Peyer's patch (tissue), 4 donors: ENCODE measurements around the gene CRIP2. TPM values are rescaled to one million over a fixed set of nuclear protein-coding genes. Genes with fewer than 3 reads are reported as not detected.

Experiments used
- DNase-seq, 3 donors: peaks; one replicate each; pipeline ENCODE4 v3.0.0-alpha.2; 2017 to 2019
- H3K27ac ChIP-seq, 4 donors: fragments of 200-600 bp; sonication (generic); one replicate each; pipeline ENCODE4 v1.5.1; 2016 to 2019
- H3K27me3 ChIP-seq, 2 donors: fragments of 200-600 bp; sonication (generic); one replicate each; pipeline ENCODE4 v1.5.1; 2019
- H3K36me3 ChIP-seq, 3 donors: fragments of 200-600 bp; sonication (generic); one replicate each; pipeline ENCODE4 v1.5.1; 2016 to 2019
- H3K4me1 ChIP-seq, 4 donors: fragments of 200-600 bp; sonication (generic); one replicate each; pipeline ENCODE4 v1.5.1; 2016 to 2019
- H3K4me3 ChIP-seq, 4 donors: fragments of 200-600 bp; sonication (generic); 1 replicate in 3 of 4; 2 replicates in 1 of 4; pipeline ENCODE4 v1.5.1; 2016 to 2019; ENCODE audit warnings: mild to moderate bottlenecking in 1 of 4
- H3K9me3 ChIP-seq, 4 donors: fragments of 200-600 bp; sonication (generic); one replicate each; pipeline ENCODE4 v1.5.1; 2016 to 2019; ENCODE audit warnings: mild to moderate bottlenecking in 1 of 4
- POLR2A ChIP-seq, 2 donors: fragments of 450-650 bp; IDR thresholded peaks; one replicate each; pipeline ENCODE4 v1.5.1; 2017; ENCODE audit warnings: antibody characterized with exemption in 2 of 2, mild to moderate bottlenecking in 2 of 2, moderate library complexity in 2 of 2
- total RNA-seq, 4 donors: library from RNA; depleted of rRNA; stranded (reverse); fragments of >200 nt; gene quantifications; one replicate each; pipeline ENCODE4 v1.1.0, GENCODE V29; 2016
- TF ChIP-seq, protein P1 (sequence below), 6 experiments: fragments of 450-650 bp in 4 of 6; fragments of 200-600 bp in 2 of 6; sonication (generic) in 1 of 6; IDR thresholded peaks; one replicate each; pipeline ENCODE4 v1.5.1; 2017 to 2019; ENCODE audit warnings: antibody characterized with exemption in 6 of 6, mild to moderate bottlenecking in 3 of 6, moderate library complexity in 1 of 6

The CRIP2 gene
- total RNA-seq, 4 donors from 2014 or later: 20.8 to 69.3 (median 41.9) TPM

DNA sequence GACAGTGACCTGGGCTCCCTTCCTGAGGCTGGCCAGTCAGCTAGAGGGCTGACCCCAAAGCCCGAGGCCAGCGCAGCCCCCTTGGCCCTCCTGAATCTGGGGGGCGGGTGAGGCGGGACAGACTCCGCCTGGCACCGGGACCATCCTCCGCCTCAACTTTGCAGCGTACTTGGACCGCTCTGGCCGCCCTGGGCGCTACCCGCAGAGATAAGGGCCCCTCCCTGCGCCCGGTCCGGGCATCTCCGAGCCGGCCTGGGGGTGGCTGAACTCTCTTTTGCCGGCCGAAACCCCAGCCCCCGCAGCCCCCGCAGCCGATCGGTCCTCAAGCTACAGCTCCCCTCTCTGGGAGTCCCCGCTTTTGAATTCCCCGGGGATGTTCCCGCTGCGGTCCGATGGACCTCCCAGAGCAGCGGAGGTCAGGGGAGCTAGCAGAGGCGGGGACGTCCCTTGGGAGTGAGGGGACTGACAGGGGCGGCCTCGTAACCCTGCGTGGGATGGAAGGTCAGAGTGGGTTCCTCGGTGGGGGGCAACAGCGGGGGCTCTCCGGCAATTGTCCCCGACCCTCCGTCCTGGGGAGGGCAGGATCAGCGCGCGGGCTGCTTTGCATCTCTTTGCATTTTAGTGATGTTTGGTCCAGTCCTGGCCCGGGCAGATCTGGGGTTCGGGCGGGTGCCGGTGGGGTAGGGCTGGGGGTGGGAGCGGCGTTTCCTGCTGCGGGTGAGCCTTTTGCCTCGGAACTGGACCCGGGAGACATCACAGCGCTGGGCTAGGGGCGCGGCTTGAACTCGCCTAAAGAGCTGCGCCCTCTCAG lies 11.7 kb downstream of the CRIP2 start, which contains the start of gene CRIP1:
TSS of gene CRIP1 (plus strand) at position 724 of the 811 bp plus-strand sequence. CDS start 374 bp downstream, outside the sequence.
- Histone ChIP-seq H3K27me3 (no peaks in the 10 kb centered on the region), H3K27ac (peak within 1 kb of the TSS; percentile 87 to 99 (median 92)), H3K36me3 (peaks cover 0 to 8% (median 0%) of the 10 kb centered on the region in 3 donors), H3K9me3 (no peaks in the 10 kb centered on the region), H3K4me1 (peaks cover 16 to 80% (median 44%) of the 10 kb centered on the region in 4 donors), H3K4me3 (peak within 1 kb of the TSS; percentile 60 to 74 (median 60))
- peak; percentile 43 to 81 (median 75) for DNase-seq
- TF ChIP-seq, protein P1, sequence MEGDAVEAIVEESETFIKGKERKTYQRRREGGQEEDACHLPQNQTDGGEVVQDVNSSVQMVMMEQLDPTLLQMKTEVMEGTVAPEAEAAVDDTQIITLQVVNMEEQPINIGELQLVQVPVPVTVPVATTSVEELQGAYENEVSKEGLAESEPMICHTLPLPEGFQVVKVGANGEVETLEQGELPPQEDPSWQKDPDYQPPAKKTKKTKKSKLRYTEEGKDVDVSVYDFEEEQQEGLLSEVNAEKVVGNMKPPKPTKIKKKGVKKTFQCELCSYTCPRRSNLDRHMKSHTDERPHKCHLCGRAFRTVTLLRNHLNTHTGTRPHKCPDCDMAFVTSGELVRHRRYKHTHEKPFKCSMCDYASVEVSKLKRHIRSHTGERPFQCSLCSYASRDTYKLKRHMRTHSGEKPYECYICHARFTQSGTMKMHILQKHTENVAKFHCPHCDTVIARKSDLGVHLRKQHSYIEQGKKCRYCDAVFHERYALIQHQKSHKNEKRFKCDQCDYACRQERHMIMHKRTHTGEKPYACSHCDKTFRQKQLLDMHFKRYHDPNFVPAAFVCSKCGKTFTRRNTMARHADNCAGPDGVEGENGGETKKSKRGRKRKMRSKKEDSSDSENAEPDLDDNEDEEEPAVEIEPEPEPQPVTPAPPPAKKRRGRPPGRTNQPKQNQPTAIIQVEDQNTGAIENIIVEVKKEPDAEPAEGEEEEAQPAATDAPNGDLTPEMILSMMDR (IDR thresholded peaks at IDR 0.05): no peak
- no peak for TF ChIP-seq POLR2A (IDR thresholded peaks at IDR 0.05)

- Histone ChIP-seq H3K9me3 (no peaks in the 10 kb centered on the region), H3K4me1 (peaks cover 13 to 81% (median 41%) of the 10 kb centered on the region in 4 donors), H3K4me3 (peak overlapping the region; percentile 60 to 74 (median 60)), H3K27me3 (no peaks in the 10 kb centered on the region), H3K27ac (peak overlapping the region; percentile 87 to 99 (median 92)), H3K36me3 (peaks cover 0 to 8% (median 0%) of the 10 kb centered on the region in 3 donors)
- DNase-seq: peak; percentile 75 to 92 (median 91)
- TF ChIP-seq, protein P1 (IDR thresholded peaks at IDR 0.05): no peak
- peak; percentile 57 to 59 for TF ChIP-seq POLR2A (IDR thresholded peaks at IDR 0.05)
Observed at GRCh38 chr14:105486974-105487448, 12.4 kb downstream of the CRIP2 start.

GRCh38 chr14:105487449-105487985 lies 12.9 kb downstream of the CRIP2 start:
- peak; percentile 74 to 89 (median 81) for DNase-seq

DNA sequence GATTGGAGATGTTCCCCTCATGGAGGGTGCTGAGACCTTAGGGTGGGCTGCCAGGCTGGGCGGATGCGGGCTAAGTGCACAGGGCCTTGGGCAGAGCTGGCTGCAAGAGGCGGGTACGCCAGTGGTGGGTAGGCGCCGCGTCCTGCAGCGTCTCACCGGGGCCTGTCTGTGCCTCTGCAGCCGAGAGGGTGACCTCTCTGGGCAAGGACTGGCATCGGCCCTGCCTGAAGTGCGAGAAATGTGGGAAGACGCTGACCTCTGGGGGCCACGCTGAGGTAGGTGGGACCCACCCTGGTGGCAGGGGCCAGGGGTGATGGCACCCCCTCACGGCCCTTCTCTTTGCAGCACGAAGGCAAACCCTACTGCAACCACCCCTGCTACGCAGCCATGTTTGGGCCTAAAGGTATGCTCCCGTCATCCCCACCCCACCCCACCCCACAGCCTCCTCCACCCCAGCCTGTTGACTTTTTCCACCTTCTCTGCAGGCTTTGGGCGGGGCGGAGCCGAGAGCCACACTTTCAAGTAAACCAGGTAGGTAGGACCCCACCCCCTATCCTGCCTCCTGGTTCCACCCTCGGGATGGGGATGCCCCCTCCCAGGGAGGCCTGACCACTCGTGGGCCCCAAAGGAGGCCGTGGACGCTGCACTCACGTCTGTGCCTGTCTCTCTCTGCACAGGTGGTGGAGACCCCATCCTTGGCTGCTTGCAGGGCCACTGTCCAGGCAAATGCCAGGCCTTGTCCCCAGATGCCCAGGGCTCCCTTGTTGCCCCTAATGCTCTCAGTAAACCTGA lies 13.6 kb downstream of the CRIP2 start:
- Histone ChIP-seq H3K27ac (peak overlapping the region; percentile 87 to 99 (median 92)), H3K4me1 (peaks cover 7 to 70% (median 34%) of the 10 kb centered on the region in 4 donors), H3K36me3 (peaks cover 0 to 14% (median 0%) of the 10 kb centered on the region in 3 donors), H3K9me3 (no peaks in the 10 kb centered on the region), H3K4me3 (peak overlapping the region; percentile 60 to 74 (median 60)), H3K27me3 (no peaks in the 10 kb centered on the region)
- no peak for TF ChIP-seq POLR2A (IDR thresholded peaks at IDR 0.05)
- TF ChIP-seq, protein P1 (IDR thresholded peaks at IDR 0.05): peak in 1 of 6 experiments; percentile 9
- DNase-seq: peak in 1 of 3 donors; percentile 61

More at GRCh38 chr14:105487449-105487985, 12.9 kb downstream of the CRIP2 start:
- H3K4me3 ChIP-seq: peak overlapping the region; percentile 60 to 74 (median 60)
- peaks cover 0 to 8% (median 0%) of the 10 kb centered on the region in 3 donors for H3K36me3 ChIP-seq
- H3K4me1 ChIP-seq: peaks cover 8 to 77% (median 37%) of the 10 kb centered on the region in 4 donors
- TF ChIP-seq POLR2A (IDR thresholded peaks at IDR 0.05): peak; percentile 2 to 23
- TF ChIP-seq, protein P1 (IDR thresholded peaks at IDR 0.05): no peak
- H3K9me3 ChIP-seq: no peaks in the 10 kb centered on the region
- no peaks in the 10 kb centered on the region for H3K27me3 ChIP-seq
- H3K27ac ChIP-seq: peak overlapping the region; percentile 87 to 99 (median 92)
